OCI-LY3 (cell line): ENCODE results near the gene TTLL5.

ENCODE experiments used
- EZH2phosphoT487 ChIP-seq: fragments of 200-600 bp; shearing (Covaris generic); IDR thresholded peaks from 2 replicates; pipeline ENCODE4 v1.6.1; 2018; ENCODE audit warnings: antibody characterized with exemption, mixed run types, low read depth
- TF ChIP-seq, protein P1 (sequence below): fragments of 200-600, 300-600 bp; sonication (generic); IDR thresholded peaks from 2 replicates; pipeline ENCODE4 v1.5.1; 2014; ENCODE audit warnings: antibody characterized with exemption, low read length, low read depth

DNA sequence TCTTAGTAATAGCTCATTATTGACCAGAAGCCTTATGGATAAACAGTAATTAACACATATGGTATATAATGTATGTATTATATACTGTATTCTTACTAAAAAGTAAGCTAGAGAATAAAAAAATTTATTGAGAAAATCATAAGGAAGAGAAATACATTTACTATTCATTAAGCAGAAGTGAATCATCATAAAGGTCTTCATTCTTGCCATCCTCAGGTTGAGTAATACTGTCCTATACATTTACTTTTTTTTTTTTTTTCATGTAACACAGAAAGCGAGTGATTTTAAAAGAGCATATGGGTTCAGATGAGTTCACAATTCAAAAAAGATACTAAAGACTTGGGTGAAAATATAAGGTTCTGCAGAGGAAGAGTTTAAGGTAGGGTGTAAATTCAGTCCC is 168.3 kb downstream of the TTLL5 start:
- TF ChIP-seq, protein P1, sequence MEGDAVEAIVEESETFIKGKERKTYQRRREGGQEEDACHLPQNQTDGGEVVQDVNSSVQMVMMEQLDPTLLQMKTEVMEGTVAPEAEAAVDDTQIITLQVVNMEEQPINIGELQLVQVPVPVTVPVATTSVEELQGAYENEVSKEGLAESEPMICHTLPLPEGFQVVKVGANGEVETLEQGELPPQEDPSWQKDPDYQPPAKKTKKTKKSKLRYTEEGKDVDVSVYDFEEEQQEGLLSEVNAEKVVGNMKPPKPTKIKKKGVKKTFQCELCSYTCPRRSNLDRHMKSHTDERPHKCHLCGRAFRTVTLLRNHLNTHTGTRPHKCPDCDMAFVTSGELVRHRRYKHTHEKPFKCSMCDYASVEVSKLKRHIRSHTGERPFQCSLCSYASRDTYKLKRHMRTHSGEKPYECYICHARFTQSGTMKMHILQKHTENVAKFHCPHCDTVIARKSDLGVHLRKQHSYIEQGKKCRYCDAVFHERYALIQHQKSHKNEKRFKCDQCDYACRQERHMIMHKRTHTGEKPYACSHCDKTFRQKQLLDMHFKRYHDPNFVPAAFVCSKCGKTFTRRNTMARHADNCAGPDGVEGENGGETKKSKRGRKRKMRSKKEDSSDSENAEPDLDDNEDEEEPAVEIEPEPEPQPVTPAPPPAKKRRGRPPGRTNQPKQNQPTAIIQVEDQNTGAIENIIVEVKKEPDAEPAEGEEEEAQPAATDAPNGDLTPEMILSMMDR = no peak
- TF ChIP-seq EZH2phosphoT487 = no peak
